ENCODE measurements around the gene SDHC.
A peak's percentile ranks its signal among the peaks of the same experiment; 100 is the strongest.
"Not testable (repeated sequence)": the region's sequence is repeated elsewhere in the genome, so short reads cannot be mapped to it uniquely, and the experiment has no call there.

SDHC gene

GRCh38 chr1:161313554-161314200 lies 504 bp upstream of the SDHC start:
- no peak for DNase-seq

GRCh38 chr1:161315841-161316674 lies 1.9 kb downstream of the SDHC start:
- not testable (repeated sequence) for DNase-seq

DNA sequence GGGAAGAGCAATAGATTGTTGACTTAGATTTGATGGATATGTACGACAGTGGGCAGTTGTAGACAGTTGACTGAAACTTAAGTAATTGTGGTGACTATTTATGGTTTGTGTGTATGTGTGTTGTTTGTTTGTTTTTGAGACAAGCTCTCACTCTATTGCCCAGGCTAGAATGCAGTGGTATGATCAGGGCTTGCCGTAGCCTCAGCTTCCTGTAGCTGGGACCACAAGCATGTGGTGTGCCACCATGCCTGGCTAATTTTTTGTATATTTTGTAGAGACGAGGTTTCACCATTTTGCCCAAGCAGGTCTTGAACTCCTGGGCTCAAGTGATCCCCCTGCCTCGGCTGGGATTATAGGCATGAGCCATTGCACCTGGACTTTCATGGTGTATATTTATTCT lies 9.8 kb downstream of the SDHC start:
- DNase-seq, result no peak

DNA sequence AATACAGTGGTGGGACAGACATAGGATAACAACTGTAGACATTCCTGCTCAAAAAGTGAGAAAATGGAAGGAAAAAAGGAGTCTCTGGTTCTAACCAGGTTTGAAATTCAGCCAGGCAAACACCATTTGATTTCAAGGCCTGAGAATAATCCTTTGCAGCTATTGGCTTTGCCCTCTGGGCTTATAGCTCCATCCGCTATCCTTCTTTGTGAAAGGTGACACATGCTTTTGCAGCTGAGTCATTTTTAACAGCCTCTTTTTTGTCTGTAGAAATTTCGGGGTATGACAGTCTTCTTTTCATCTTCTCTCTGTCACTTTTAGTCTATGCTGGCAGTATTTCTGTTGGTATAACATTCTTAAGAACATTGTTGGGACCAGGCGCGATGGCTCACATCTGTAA lies 16.2 kb downstream of the SDHC start:
- no peak for DNase-seq

- DNase-seq, result no peak
Measured at GRCh38 chr1:161333166-161333565, 19.0 kb downstream of the SDHC start.

GRCh38 chr1:161335796-161336195 lies 21.6 kb downstream of the SDHC start:
- DNase-seq, result no peak

DNA sequence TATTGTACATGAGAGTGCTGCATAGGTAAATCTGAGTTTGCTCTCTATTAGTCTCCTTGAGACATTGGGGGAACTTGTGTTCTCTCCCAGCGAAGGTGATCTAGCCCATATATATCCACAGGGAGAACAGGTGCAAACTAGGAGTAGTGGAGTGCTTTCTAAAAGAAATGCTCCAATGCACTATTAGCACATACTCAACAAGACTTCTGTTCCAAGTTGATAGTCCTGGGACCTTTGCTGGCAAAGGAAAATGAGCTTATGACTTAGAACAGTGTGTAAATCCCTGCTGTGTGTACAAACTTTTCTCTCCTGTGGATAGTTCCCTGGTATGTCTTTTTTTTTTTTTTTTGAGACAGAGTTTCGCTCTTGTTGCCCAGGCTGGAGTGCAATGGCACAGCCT lies 28.0 kb downstream of the SDHC start:
- no peak for DNase-seq

DNA sequence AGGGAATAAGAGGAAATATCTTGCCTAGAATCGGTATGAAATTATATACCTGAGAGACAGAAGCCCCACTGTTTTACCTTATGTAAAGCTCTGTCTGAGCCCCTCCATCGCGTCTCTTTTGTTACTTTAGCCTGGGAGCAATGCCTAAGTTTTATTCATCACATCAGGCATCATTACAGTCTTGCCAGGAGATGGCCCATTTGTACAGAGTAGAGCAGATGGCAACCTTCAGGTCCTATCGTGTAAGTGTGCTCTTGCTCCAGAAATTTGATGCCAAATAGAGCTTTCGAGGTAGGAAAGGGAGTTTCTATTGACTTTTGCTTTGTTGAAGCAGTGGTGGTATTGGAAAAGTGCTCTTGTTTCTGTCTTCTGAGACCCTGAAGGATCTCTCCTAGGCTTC lies 28.6 kb downstream of the SDHC start:
- no peak for DNase-seq

DNA sequence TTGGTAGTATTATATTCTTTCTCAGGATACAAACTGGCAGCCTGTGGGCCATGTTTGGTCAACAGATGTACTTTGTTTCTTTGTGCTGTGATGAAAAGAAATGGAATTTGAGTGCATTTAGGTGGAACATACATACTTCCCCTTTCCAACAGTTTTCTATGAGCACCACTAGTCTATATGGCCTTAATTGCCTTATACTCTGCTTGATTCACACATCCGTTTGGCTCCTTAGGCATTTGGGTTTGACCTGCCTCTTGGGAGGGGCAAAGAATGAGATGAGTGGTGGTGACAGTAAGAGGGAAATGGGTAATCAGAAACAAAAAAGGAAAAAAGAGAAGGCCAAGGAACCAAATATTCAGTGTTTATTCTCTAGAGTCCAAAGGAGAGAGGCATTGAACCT lies 36.5 kb downstream of the SDHC start:
- DNase-seq, result no peak

- no peak for DNase-seq
Measured at GRCh38 chr1:161351482-161351881, 37.3 kb downstream of the SDHC start.

DNA sequence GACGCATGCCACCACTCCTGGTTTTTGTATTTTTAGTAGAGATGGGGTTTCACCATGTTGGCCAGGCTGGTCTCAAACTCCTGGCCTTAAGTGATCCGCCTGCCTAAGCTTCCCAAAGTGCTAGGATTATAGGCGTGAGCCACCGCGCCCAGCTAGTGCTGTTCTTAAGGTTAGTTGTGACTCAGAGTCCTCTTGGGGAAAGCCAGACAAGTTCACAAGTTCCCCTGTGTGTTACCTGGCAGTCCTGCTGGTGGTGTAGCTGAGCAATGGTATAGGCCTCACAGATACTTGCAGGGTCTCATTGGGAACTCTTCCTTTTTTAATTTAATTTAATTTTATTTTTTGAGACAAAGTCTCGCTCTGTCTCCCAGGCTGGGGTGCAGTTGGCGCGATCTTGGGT lies 42.9 kb downstream of the SDHC start:
- DNase-seq, result no peak

GRCh38 chr1:161359291-161359690 lies 45.1 kb downstream of the SDHC start:
- no peak for DNase-seq

GRCh38 chr1:161364332-161364731 lies 50.2 kb downstream of the SDHC start:
- no peak for DNase-seq

DNA sequence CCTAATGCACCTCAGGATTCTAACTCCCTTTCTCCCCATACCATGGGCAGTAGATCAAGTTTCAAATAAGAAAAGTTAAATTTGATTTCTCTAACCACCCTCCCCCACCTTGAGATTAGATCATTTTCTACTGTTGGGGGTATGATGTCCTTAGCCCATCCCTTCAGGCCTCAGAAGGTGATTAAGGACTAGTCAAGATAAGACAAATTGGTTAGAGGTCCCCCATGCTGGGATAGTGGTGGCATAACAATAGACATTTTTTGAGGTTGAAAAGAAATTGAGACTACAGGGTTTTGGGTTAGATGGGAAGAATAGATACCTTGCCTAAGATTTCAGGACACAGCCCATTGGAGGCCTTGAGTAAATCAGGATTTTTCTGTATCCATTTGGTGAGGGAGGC lies 51.0 kb downstream of the SDHC start:
- DNase-seq, result no peak

DNA sequence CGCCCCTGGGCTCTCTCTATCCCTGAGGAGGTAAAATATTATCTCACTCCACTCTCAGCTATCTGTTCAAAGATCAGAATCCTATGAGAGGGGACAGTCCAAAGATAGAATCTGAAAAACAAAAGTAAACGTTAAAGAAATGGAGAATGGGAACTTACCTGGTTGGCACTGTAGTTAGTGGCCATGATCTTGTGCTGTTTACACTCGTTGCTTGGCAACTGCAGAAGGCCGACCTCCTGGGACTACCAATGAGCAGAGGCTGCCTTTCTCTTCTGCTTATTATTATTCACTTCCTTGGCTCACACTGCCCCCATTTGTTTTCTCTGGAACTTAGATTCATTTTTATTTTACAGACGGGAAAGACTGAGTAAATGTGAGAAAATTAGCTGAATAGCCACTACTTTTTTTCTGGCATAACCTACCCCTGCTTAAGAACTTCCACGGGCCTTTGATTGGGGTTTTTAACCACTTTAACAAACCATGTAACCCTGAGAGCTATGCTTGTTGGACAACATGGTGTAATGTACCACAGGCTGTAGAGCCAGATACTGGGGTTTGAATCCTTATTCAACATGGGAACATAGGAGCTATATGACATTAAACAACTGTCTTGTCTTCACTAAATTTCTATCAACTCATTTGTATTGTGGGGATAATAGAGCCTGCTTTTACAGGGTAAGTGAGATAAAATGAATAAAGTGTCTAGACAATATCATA lies 53.7 kb downstream of the SDHC start, which contains the start of gene CFAP126:
TSS of gene CFAP126 (minus strand) at position 193 of the 717 bp plus-strand sequence. CDS start at position 185, 8 bp downstream.
- peak; percentile 83 for DNase-seq

GRCh38 chr1:161373442-161373841 lies 59.3 kb downstream of the SDHC start:
- DNase-seq, result no peak

DNA sequence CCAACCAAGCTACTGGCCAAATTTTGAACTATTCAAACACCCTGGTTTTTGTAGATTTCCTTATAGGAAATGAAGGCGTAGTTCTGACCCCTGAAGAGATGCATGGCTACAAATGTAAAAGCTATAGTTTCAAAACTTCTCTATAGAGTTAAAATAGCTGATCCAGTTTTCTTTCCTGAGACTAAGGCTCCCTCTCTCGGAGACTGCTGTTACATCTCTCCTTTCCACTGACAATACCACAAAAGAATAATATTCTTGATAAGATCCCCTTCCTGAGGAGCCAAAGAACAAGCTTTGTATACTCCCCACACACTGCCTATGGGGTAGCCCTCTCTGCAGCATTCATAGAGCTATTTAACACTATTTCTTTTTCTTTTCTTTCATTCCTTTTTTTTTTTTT lies 60.2 kb downstream of the SDHC start:
- no peak for DNase-seq

DNA sequence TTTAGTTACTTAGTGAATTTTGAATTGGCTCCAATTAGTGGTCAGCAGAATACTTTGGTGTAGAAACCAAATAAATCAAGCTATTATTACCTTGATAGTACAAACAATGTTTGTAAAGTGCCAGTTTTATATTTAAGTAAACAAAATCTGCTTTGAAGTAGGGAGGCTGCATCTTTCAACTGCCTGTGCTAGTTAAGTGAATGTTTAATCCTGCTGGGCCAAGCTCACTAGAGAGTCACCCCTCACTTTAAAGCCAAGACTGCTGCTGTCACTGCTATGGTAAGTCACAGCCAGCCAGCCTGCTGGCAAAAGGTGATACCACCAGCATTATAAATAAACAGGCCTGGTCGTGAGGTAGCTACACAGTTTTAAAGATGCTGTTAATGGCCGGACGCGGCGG lies 63.8 kb downstream of the SDHC start:
- DNase-seq, result no peak

DNA sequence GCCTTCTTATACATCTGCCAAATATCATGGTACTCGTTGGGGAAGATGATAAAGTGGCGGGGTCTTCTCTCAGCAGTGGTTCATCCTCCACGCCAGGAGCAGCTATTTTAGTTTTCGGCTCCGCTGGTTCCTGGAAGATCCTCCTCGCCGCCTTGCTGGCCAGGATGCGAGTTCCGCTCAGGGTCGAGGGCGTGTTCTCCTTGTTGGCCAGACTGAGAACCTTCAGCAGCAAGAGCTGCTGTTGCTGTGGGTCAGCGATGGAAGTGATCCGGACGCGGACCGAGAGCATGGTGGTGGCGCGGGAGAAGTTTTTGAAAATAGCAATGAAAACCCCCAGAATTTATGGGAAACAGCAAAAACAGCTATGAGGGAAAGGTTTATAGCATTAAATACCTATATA lies 64.9 kb downstream of the SDHC start:
- DNase-seq, result no peak

DNA sequence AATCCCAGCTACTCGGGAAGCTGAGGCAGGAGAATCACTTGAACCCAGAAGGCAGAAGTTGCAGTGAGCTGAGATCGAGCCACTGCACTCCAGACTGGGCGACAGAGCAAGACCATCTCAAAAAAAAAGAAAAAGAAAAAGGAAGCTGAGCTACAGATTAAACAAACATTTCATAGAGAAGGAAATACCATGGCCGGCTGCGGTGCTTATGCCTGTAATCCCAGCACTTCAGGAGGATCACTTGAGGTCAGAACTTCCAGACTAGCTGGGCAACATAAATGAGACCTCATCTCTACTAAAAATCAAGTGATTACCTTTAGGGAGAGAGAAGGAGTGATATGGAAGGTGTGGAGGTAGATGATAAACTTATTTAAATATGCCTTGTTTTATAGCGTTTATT lies 67.5 kb downstream of the SDHC start:
- no peak for DNase-seq

- DNase-seq, result no peak
Measured at GRCh38 chr1:161382214-161383019, 68.2 kb downstream of the SDHC start.

DNA sequence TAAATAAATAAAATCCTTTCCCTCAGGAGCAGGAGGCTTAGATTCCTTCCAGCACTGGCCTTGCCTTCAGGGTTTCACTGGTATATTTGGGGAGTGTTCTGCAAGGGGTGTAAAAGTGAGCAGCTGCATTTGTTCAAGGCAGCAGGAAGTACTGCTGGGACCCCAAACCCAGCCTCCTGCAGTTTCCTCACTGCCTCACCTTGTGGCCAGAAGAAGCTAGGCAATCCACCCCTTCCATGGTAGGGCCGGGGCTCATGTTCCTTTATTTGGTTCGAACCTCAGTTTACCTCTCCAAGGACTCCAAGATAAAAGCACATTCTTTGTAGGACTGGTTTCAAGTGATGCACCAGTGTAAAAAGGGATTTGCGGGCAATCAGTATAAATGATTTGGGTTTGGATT lies 74.5 kb downstream of the SDHC start:
- DNase-seq, result no peak

- not testable (repeated sequence) for DNase-seq
Measured at GRCh38 chr1:161389158-161389557, 75.0 kb downstream of the SDHC start.
